T47D (cell line): ENCODE results near the gene C9orf85.
"Not testable (repeated sequence)": the region's sequence is repeated elsewhere in the genome, so short reads cannot be mapped to it uniquely, and the experiment has no call there.

Experiments
- DNase-seq, 2 experiments: peaks; one replicate each; pipeline versions ENCODE4 v3.0.0 to v3.0.0-alpha.2; 2011 to 2012; ENCODE audit warnings: low read depth in 1 of 2, low spot score in 1 of 2
- JUND ChIP-seq: IDR thresholded peaks from 2 replicates; pipeline ENCODE4 v1.6.1; 2012; ENCODE audit warnings: low read depth
- in situ Hi-C: cut with HindIII; loops from 2 replicates; pipeline ENCODE4 v1.10.0; 2016; ENCODE audit warnings: low sequenced_read_pairs, low pct_unique_long_range_greater_than_20kb

The C9orf85 gene

GRCh38 chr9:71937070-71937625, 25.7 kb downstream of the C9orf85 start:
- no peak for DNase-seq
- in situ Hi-C loops = no loop called here
- no peak for TF ChIP-seq JUND

GRCh38 chr9:71937898-71938297, 26.5 kb downstream of the C9orf85 start:
- DNase-seq = no peak
- in situ Hi-C loops = no loop called here
- TF ChIP-seq JUND = no peak

GRCh38 chr9:71941060-71941568, 29.7 kb downstream of the C9orf85 start:
- DNase-seq = no peak
- in situ Hi-C loops = no loop called here
- no peak for TF ChIP-seq JUND

- in situ Hi-C loops = no loop called here
- TF ChIP-seq JUND = no peak
- no peak for DNase-seq
These were observed 30.6 kb downstream of the C9orf85 start for GRCh38 chr9:71941998-71942567.

- in situ Hi-C loops = no loop called here
- no peak for TF ChIP-seq JUND
- peak in 1 of 2 experiments; percentile 73 for DNase-seq
These were observed 33.4 kb downstream of the C9orf85 start for GRCh38 chr9:71944754-71945375.

GRCh38 chr9:71954652-71955051, 43.2 kb downstream of the C9orf85 start:
- in situ Hi-C loops, DNase-seq: not testable (repeated sequence)

- in situ Hi-C loops = no loop called here
- TF ChIP-seq JUND = no peak
These were observed 44.0 kb downstream of the C9orf85 start for GRCh38 chr9:71955300-71955915.

GRCh38 chr9:71962328-71962727, 50.9 kb downstream of the C9orf85 start:
- no peak for TF ChIP-seq JUND
- DNase-seq = no peak
- in situ Hi-C loops = no loop called here

More at GRCh38 chr9:71955300-71955915, 44.0 kb downstream of the C9orf85 start:
- peak; percentile 11 to 66 for DNase-seq

GRCh38 chr9:71963471-71963996, 52.1 kb downstream of the C9orf85 start:
- in situ Hi-C loops = not testable (repeated sequence)

GRCh38 chr9:71965403-71965802, 54.0 kb downstream of the C9orf85 start:
- no peak for TF ChIP-seq JUND
- in situ Hi-C loops = no loop called here

More at GRCh38 chr9:71963471-71963996, 52.1 kb downstream of the C9orf85 start:
- not testable (repeated sequence) for DNase-seq

GRCh38 chr9:71966601-71967000, 55.2 kb downstream of the C9orf85 start:
- in situ Hi-C loops = no loop called here
- no peak for DNase-seq
- no peak for TF ChIP-seq JUND

More at GRCh38 chr9:71965403-71965802, 54.0 kb downstream of the C9orf85 start:
- DNase-seq = no peak

- no peak for TF ChIP-seq JUND
- no peak for DNase-seq
- in situ Hi-C loops = no loop called here
These were observed 57.2 kb downstream of the C9orf85 start for GRCh38 chr9:71968541-71969090.
